DMS79 treated with DMSO at 0.1 percent for 48 hours (cell line): Measurements from ENCODE around the gene AUTS2.

Experiments
- DNase-seq: peaks from one replicate; lab custom pipeline; 2025; lab: John Stamatoyannopoulos, UW

AUTS2 gene

DNA sequence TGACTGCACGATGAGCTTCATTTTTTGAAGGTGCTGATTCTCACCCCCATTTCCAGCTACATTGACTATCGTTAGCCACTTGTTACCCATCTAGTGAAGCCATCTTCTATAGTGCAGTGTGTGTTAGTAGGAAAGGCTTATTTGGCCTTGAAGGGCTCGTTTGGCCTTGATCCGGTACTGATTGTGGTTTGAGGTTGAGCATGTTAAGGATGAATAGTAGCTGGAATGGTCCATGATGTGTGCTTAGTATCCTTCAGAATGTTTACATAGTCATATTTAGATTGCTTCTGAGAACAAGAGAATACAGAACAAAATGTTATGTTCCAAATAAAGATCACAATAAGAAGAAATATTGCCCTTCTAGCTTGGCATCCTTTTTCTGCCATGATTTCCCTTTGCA lies 591.5 kb downstream of the AUTS2 start:
- DNase-seq, result peak; percentile 77

DNA sequence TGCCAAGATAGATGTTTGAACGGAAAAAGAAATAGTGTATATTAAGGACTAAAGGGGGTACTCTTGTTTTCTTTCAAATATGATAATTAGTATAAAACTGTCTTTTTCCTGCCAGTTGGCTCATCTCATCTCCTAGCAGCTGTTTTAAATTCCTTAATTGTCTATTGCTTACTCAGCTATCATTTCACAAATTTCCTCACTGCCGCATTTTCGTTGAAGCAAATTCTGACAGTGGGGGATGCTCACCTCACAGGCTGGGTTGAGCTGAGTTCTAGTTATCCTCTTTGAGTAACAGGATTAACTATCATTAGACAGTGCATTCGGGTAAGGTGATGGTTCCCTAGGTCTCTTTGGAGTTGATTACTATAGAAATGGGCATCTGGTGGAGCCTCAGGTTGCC lies 592.0 kb downstream of the AUTS2 start:
- DNase-seq, result no peak

DNA sequence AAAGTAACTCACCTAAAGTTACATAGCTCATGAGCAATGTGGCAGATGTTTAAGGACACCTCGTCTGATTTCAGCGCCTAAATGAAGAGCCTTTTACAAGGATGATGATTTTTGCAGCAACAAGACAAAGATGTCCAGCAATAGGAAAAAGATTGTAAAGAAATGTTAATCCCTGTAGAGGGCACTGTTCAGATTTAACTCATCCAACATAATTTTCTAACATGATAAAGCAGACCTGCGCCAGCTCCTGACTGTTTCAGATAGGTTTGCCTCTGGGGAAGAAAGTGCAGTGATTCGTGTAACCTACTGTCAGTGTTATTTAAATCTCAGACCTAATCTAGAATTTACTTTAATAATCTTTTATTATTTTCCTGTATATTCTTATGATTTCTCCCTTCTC lies 595.2 kb downstream of the AUTS2 start:
- DNase-seq, result no peak

DNA sequence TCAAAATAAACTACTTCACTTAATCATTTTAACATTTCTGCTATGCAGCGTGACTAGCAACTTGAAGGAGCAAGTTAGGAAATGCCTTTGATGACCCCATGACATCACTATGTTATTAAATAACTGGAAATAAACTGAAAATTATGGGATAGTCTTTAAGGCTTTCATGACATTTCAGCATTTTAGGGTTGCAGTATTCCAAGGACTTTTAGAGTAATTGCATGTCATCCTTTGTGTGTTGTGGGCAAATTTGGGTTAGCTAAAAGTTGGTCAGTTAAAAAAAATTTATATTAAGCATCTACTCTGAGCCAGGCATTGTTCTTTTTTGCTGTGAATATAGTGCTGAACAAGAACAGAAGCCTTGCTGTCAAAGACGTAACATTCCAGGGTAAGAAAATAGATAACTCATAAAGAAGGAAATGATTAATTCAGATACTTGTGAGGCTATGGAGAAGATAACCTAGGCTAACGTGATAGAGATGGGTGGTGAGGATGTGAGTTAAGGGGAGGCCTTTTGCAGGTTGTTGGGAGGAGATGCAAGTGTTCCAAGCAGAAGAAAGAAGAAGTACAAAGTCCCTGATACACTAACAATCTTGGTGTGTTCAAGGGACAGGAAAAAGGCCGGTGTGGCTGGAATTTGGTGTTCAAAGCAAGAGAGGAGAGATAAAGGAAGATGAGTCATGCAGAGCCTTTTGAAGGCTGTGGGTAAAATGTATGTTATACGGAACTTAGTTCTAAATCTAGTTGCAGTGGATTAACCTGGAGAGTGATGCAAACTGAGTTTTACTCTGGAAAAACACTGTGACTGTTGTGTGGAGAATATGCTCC lies 610.2 kb downstream of the AUTS2 start:
- DNase-seq, result no peak

DNA sequence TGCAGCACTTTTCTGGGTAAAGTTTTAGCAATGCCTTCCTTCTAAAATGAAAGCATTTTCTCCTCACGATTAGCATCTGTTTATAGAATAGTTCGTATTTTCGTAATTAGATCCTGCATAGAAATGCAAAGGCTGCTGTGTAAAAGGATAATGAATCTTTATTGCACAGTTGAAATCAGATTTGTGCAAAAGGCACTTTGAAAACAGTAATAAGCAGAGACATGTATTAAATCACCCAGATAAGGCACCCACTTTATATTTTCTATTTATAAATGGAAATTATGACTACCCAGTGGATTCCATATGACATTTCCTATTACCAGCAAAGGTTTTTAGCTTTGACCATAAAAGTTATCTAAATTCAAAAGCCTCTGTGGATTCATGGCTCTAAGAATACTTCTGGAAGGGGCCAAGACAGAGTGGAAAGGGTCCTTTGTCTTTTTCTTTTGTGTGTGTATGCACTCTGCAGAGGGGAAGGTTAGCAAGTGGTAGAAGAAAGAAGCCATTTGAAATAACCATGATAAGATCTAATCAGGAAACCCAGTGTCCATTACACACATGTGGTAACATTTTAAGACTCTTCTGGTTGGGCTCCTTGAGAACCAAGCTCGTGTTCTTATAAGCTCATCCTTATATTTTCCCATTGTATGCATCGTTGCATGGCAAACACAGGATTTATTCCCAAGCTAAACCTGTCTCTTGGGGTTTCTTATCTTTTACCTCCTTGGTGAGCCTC lies 612.1 kb downstream of the AUTS2 start:
- DNase-seq, result no peak

DNA sequence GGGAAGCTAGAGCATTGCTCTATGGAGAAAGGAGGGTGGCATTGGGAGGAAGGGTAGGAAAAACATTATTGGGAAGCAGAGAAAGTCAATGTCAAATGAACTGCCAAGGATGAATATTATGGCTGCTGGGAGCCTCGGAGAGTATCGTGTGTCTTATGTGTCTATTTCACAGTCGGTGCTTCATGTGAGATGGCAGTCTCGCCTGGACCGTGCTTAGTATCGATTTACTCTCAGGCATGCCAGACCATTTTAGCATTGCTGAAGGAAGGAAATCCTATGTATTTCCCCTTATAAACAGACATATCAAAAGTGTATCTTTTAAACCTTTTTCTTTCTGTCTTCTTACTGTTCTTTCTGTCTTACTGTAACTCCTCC lies 612.6 kb downstream of the AUTS2 start:
- no peak for DNase-seq

DNA sequence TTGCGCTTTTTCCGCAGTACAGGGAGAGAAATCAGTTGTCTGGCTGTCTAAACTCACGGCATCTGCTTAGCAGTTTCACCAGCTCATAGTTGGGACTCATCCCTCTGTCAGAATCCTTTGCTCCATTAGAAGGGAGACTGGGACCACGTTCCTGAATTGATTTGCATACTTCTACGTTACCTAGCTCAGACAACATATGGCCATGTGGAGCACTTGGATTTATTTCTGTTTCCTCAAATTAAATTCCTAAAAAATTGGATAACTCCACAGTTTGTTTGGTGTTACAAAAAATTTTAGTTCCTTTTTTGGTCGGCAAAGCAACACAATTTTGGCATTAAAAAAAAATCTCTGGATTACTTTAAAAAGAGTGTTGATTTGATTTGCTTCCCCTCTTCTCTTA lies 614.0 kb downstream of the AUTS2 start:
- no peak for DNase-seq

DNA sequence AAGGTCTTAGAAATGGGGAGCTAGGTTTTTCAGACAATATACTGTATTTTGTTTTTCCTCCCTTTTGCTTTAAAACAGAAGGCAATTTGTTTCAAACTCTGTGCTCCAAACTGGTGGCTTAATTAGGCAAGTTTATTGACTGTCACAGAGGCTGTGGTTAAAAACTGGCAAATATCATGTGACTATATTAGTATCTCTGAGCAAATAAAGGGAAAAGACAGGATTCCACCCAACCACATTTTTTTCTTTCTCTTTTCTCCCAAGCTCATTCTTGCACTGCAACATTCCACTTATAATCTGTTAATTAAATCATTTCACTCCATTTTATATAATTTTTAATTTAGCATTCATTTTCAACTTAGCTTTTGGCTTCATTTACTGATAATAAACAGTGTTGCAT lies 615.8 kb downstream of the AUTS2 start:
- DNase-seq, result no peak

DNA sequence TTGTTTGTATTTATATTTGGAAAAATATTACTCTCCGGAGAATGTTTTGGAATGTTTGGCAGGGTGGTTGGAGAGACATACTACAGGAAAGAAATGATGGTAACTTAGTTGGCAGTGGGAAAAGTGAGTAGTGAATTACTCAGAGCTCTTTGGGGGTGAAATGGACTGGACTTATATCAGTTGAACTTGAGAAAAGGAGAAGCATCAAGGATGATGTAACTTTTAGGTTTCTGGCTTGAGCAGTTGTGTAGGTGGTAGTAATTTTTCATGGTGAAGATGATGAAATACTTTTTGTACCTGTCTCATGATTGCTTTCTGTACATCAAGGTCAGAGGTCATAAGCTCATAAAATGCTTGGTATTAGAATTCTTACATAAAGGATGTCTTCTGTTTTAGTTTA lies 617.2 kb downstream of the AUTS2 start:
- no peak for DNase-seq

DNA sequence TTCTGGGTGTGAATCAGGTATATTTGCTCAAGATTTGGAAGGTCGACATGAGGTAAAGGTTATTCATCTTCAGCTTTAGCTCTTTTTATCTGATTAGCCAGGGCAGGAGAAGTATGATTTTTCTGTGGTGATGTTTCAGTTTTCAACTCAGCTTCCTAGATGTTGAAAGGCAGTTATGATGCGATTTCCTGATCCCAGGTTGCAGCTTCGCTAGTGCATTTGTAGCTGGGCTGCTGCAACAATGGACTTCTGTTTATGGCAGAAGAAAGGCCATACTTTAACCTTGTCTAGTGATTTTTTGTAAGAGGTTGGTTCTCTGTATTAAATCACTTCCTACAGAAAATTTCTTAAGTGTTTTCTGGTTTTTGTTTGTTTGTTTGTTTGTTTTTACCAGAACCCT lies 619.3 kb downstream of the AUTS2 start:
- DNase-seq, result no peak

DNA sequence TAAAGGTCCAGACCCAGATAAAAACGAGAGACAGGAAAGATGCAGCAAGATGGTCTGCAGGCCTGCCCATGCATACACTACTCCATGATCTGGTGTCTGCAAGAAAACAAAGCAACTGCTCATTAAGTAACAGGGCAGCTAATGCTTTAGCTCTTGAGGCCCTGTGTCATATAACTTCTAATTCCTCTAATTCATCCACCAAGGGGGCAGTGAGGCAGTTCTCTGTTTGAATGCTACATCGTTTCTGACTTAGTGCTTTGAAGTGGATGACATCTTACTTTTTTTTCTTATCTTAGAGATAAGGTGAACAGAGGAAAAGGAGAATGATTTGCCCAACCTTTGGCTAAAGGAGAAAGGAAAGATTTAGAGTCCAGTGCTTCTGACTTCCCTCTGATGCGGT lies 619.7 kb downstream of the AUTS2 start:
- DNase-seq, result no peak

DNA sequence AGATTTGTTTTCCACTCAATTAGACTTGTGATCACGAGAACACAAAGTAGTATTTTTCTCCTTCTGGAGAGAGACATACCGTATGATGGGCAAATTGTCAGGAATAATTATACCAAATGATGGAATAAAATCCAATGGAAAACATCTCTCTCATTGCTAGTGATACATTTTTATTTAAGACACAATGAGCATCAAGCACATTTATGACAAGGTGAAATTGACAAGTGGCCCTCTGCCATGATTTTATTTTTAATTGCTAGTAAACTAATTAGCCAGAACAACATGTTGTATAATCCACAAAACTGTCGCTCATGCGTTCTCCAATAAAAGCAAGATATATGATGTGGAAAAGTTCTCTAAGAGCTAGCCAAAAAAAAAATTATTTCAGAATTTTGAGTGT lies 620.8 kb downstream of the AUTS2 start:
- peak; percentile 14 for DNase-seq

DNA sequence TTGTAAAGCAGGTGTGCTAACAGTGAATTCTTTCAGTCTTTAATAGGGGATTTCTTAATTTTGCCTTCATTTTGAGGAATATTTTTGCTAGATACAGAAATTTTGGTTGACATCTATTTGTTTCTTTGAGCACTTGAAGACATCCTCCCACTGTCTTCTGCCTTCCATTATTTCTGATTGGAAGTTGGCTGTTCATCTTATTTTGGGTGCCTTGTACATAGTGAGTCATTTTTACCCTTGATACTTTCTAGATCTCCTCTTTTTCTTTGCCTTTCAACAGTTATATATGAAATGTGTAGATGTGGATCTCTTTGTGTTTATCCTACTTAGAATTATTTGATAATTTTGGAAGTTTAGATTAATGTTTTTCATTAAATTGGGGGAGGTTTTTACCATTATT lies 631.0 kb downstream of the AUTS2 start:
- no peak for DNase-seq

DNA sequence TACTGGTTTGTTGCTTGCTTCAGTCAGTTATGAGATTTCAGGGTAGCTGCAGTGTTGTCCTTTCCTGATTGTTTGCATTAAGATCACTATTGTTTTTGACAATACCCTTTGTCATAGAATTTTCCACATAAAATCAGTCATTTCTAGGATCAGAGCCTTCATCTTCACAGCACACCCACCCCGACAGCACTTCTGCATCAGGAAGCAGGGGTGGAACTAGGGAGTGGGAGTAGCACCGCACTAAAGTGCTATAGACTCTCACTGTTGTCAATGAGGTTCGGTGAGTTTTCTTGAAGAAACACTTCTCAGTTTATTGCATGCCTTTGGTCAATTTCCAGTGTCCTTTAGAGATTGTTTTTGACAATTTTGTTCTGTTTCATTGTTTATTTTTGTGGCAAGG lies 632.5 kb downstream of the AUTS2 start:
- DNase-seq, result no peak

DNA sequence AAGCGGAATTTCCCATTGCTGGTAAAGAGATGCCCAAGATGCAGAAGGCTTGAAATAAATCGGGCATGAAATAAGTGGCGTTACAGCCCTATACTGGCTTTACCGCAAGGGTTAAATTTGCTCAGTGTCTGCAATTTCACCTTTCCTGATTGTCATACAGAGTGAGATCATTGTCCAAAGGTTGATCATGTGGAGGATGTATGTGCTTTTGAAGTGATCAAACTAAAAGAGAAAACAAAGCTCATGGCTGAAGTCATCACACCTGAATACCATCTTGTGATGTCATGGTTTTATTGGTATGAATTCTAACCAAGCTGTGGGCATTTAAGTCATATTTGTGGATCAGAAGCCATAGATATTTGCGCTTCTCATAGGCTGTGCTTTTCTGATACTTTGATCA lies 635.5 kb downstream of the AUTS2 start:
- no peak for DNase-seq

DNA sequence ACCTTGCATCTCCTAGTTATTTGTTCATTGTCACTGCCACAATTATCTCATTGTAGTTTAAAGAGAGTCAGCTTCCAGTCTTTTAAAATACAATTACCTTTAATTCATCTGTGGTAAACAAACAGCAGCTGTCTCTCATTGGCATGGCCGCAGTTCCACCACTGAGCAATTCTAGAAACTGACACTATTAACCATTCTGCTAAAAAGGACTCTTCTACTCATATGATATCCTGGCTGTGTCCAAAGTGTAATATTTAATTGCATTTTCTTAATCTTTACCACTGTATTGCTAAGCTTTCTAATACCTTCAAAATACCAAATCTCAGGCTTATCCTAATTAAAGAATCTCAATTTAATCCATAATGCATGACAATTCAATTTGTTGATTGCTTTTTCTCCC lies 639.0 kb downstream of the AUTS2 start:
- no peak for DNase-seq

DNA sequence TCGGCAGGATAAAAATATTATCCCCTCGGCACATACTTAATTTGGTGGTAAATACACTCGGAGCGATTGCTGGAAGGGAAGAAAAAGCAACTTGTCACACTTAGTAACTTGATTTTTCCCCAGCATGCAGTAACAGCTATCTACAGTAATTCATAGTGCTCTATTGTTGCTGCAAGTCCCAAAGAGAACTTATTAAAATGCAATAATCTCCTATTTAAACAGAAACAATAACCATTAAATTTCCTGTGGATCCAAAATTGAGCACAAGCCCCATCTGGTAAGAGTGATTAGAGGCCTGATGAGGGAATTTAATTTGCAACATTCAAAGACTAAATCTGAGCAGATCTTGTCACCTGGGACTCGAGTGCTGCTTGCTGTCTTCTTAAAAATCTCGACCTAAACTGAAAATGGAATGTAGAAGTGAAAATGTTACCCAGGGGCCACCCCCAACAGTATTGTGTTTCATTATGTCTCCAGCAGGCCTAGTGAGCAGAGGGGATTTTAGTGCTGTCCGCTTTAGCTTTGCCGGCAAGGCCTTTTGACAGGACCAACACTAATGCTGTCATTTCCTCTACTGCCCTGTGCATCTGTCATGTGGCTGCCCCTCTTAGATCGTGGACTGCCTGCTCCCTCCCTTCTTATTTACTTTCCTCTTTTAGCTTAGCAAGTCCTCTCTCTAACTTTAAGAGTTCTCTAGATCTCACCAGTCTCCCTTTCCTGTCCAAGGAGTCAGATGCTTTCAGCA lies 639.7 kb downstream of the AUTS2 start:
- no peak for DNase-seq

DNA sequence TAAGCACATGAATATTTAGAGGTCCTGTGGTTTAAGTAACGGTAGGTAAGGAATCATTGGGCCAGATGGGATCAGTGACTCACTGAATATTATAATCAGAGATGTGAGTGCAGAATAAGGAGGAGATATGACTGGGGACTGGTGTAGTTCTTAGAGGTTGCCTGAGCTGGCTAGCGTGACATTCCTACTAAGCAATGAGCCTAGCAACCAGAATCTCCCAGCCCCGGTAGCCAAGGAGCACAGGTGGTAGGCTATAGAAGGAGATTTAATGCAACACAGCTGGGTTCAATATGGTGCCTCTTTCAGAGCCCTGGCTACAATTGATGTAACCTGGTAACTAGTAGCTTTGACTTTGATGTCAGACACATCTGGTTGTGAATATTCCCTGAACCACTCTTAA lies 641.6 kb downstream of the AUTS2 start:
- no peak for DNase-seq

DNA sequence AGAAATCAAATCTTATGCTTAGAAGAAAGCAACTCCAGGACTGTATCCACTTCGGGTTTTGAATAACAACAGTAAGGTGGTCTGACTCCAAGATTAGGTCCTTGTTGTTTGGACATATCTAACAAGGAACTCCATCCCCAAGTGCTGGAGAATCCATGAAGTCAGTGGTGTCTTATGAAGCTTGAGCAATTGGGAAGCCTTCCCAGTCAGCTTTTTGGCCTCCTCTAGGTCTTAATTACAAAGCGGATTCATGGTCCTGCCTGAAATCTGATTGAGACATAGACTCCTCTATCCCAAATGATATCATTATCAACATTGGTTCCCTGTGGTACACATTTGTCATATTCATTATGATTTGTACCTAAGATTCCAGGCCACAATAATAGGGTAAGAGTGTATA lies 642.6 kb downstream of the AUTS2 start:
- DNase-seq, result no peak

DNA sequence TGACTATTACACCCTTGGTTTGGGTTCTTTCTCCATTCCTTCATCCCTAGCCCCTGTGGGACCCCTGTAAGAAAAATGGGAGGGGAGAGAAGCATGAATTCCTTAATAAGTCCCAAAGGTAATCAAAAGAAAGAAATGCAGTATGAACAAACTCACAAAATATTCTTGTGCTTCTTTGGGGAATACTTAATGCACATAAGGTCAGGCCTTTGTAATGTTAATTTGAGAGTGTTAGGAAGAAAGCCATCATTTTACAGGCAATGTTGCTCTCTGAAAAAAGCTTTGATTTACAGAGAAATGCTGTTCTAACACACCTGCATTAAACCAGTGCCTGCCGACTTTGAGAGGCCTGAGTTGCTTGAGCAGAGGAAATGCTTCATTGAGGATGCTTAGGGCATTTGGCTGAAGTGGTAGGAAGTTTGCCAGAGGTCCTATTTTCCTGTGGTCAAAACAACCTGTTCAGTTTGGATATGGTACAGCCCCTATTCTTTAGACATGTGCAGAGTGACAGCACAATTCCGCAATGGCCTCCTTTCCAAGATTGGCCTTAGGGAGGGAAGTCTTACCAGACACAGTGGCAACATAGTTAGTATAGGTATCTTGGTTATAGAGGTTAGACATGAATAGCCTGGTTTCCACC lies 643.4 kb downstream of the AUTS2 start:
- peak; percentile 25 for DNase-seq

DNA sequence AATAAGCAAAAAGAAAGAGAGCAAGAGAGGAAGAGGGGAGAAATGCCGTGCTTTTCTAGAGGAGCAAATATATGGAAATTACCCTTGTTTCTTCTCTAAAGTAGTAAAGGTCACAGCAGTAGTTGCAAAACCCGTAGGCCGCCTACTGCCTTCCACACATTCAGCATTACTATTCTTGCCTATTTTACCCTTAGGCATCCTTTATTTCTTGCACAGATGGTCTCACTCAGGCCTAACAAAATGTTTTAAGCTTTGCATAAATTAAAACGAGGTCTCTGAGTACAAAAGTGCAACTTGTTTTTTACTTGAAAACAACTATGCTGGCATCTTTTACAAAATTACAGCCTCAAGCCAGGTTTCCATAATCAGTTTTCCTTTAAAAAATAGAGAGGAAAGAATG lies 644.6 kb downstream of the AUTS2 start:
- no peak for DNase-seq

DNA sequence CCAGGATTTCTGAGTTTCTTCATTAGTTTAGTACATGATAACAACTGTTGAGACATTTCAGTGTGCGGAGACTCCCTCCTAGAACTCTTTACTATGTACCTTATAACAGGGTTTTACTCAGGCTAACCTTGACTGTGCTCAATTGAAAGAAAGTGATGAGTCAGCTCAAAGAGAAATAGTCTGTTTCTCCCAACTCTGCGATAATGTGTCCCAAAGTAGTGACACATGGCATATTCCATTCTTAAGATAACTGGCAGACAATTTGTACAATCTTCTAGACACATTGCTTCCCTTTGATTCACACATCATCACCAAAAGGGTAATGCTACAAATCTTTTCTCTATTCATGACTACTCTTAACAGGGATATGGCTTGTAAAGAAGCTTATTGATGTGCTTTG lies 645.2 kb downstream of the AUTS2 start:
- no peak for DNase-seq

DNA sequence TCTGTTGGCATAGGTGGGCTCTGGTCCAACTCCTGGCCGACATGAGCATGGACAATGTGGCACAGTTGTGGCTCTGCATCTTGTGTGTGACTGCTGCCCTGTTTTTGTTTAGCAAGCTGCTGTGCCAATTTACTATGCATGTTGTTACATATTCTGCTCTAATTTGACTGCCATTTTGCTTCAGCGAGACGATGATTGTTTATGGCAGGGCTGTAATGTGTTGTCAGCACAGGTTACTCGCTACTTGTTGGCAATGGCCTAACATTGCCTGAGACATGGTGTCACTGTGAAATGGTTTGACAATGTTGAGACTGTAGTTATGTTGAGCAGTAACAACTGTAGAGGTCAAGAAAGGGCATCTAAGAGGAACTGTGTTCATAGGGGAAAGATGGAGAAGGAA lies 659.6 kb downstream of the AUTS2 start:
- no peak for DNase-seq
